Activated CD8-positive, alpha-beta T cell treated with anti-CD3 and anti-CD28 coated beads for 36 hours (primary cell): ENCODE data around the gene SCCPDH. TPM values are rescaled to one million over a fixed set of nuclear protein-coding genes. Genes with fewer than 3 reads are reported as not detected.
A peak's percentile ranks its signal among the peaks of the same experiment; 100 is the strongest.

Experiments used
- ATAC-seq: fragments of 200-7000 bp; cut with Tn5 transposase; one replicate; pipeline ENCODE4 v1.10.0; 2021; ENCODE audit warnings: mild to moderate bottlenecking, moderate library complexity
- CTCF ChIA-PET: fragments of 350-600 bp; sonication (Branson Sonifier 250); formaldehyde crosslinking; loops from one replicate; lab custom pipeline; 2021; ENCODE audit warnings: antibody characterized with exemption; lab: Charles Lee
- POLR2A ChIA-PET: fragments of 350-600 bp; sonication (Branson Sonifier 250); formaldehyde crosslinking; loops from one replicate; lab custom pipeline; 2021; ENCODE audit warnings: antibody characterized with exemption; lab: Charles Lee
- DNase-seq: peaks from one replicate; pipeline ENCODE4 v3.0.0-alpha.2; 2020
- H3K27ac Mint-ChIP-seq: one replicate; pipeline ENCODE4 v1.8.0; 2021; ENCODE audit warnings: mild to moderate bottlenecking, mixed read lengths
- H3K27me3 Mint-ChIP-seq: one replicate; pipeline ENCODE4 v1.8.0; 2021; ENCODE audit warnings: mixed read lengths
- H3K36me3 Mint-ChIP-seq: one replicate; pipeline ENCODE4 v1.8.0; 2021; ENCODE audit warnings: low read depth, mixed read lengths
- H3K4me1 Mint-ChIP-seq: one replicate; pipeline ENCODE4 v1.8.0; 2021; ENCODE audit warnings: low read depth, mixed read lengths
- H3K4me3 Mint-ChIP-seq: one replicate; pipeline ENCODE4 v1.8.0; 2021; ENCODE audit warnings: mild to moderate bottlenecking, moderate library complexity, mixed read lengths
- H3K9me3 Mint-ChIP-seq: one replicate; pipeline ENCODE4 v1.8.0; 2021; ENCODE audit warnings: mixed read lengths
- CTCF ChIP-seq: fragments of 200-600 bp; IDR thresholded peaks from one replicate; pipeline ENCODE4 v1.8.0; 2022; ENCODE audit warnings: antibody characterized with exemption, mild to moderate bottlenecking
- intact Hi-C: fragments of 100-400 bp; cut with micrococcal nuclease; formaldehyde crosslinking; loops from one replicate; pipeline ENCODE4 v1.10.0; 2022
- total RNA-seq, 2 experiments: library from RNA; stranded (reverse); gene quantifications; one replicate each; pipeline ENCODE4 v1.2.3, GENCODE V29; 2021

Gene SCCPDH
- total RNA-seq, 2 experiments from 2014 or later: 39.4 to 41.7 TPM

- ATAC-seq (no peak), DNase-seq (no peak)
- Mint-ChIP-seq H3K4me1 (no peaks in the 10 kb centered on the region), H3K36me3 (peaks cover 23% of the 10 kb centered on the region), H3K27ac (no peak overlapping the region), H3K9me3 (no peaks in the 10 kb centered on the region), H3K27me3 (no peaks in the 10 kb centered on the region), H3K4me3 (no peak overlapping the region)
- intact Hi-C loops: no loop called here
- CTCF ChIA-PET: interaction anchor here (0.8 to 0.9 kb wide), 2 partner anchors 11 to 17 kb away, joined by 3 read pairs; no protein-coding TSS in a partner anchor
- TF ChIP-seq CTCF: no peak
- POLR2A ChIA-PET: no interaction called here
Measured at GRCh38 chr1:246771366-246771765, 47.2 kb downstream of the SCCPDH start.

- Mint-ChIP-seq H3K36me3 (peaks cover 19% of the 10 kb centered on the region), H3K27ac (no peak overlapping the region), H3K4me3 (no peak overlapping the region), H3K9me3 (no peaks in the 10 kb centered on the region), H3K4me1 (no peaks in the 10 kb centered on the region), H3K27me3 (no peaks in the 10 kb centered on the region)
- DNase-seq: no peak
- ChIA-PET CTCF (no interaction called here), POLR2A (no interaction called here)
- TF ChIP-seq CTCF: no peak
- intact Hi-C loops: no loop called here
- no peak for ATAC-seq
Measured at GRCh38 chr1:246772686-246773085, 48.5 kb downstream of the SCCPDH start.

GRCh38 chr1:246773213-246773641 is 49.0 kb downstream of the SCCPDH start:
- TF ChIP-seq CTCF: no peak
- POLR2A ChIA-PET: no interaction called here
- CTCF ChIA-PET: no interaction called here
- Mint-ChIP-seq H3K36me3 (peaks cover 19% of the 10 kb centered on the region), H3K4me1 (no peaks in the 10 kb centered on the region), H3K9me3 (no peaks in the 10 kb centered on the region), H3K27me3 (no peaks in the 10 kb centered on the region), H3K4me3 (no peak overlapping the region), H3K27ac (no peak overlapping the region)
- ATAC-seq (peak; percentile 42), DNase-seq (no peak)
- intact Hi-C loops: no loop called here

GRCh38 chr1:246775531-246776385 is 51.5 kb downstream of the SCCPDH start:
- ATAC-seq (no peak), DNase-seq (no peak)
- no peak for TF ChIP-seq CTCF
- Mint-ChIP-seq H3K9me3 (no peaks in the 10 kb centered on the region), H3K4me1 (no peaks in the 10 kb centered on the region), H3K27me3 (no peaks in the 10 kb centered on the region), H3K36me3 (peaks cover 14% of the 10 kb centered on the region), H3K27ac (no peak overlapping the region), H3K4me3 (no peak overlapping the region)
- intact Hi-C loops: no loop called here
- POLR2A ChIA-PET: no interaction called here
- CTCF ChIA-PET: interaction anchor here (0.9 kb wide), 1 partner anchor 27 kb away, joined by 3 read pairs; no protein-coding TSS in a partner anchor

GRCh38 chr1:246776923-246777322 is 52.7 kb downstream of the SCCPDH start:
- intact Hi-C loops: no loop called here
- H3K36me3 Mint-ChIP-seq: peaks cover 11% of the 10 kb centered on the region
- H3K9me3 Mint-ChIP-seq: no peaks in the 10 kb centered on the region
- H3K4me3 Mint-ChIP-seq: no peak overlapping the region
- no peak overlapping the region for H3K27ac Mint-ChIP-seq
- H3K4me1 Mint-ChIP-seq: peaks cover under 1% of the 10 kb centered on the region
- ATAC-seq (no peak), DNase-seq (no peak)
- no peaks in the 10 kb centered on the region for H3K27me3 Mint-ChIP-seq
- ChIA-PET POLR2A (no interaction called here), CTCF (no interaction called here)
- no peak for TF ChIP-seq CTCF
